Kidney (tissue), 14 donors: Measurements from ENCODE around the gene STK26. TPM values are rescaled to one million over a fixed set of nuclear protein-coding genes. Genes with fewer than 3 reads are reported as not detected.

Source experiments
- DNase-seq, 5 donors: peaks; one replicate each; pipeline ENCODE4 v3.0.0-alpha.2; 2013 to 2020
- FAIRE-seq: peaks from 2 replicates; lab custom pipeline; 2012; peaks lifted over from hg19 to GRCh38; lab: Jason Lieb, UNC
- H3K27ac ChIP-seq, 2 donors: one replicate each; pipeline ENCODE4 v1.7.0; 2013; ENCODE audit warnings: low read depth in 2 of 2, low read length in 2 of 2, inconsistent platforms in 1 of 2
- H3K27me3 ChIP-seq: one replicate; pipeline ENCODE4 v1.7.1; 2013; ENCODE audit warnings: low read length, inconsistent platforms; ENCODE audit not compliant: control insufficient read depth, insufficient read depth
- H3K36me3 ChIP-seq, 3 donors: one replicate each; pipeline versions ENCODE4 v1.7.0 to v1.7.1; 2013; ENCODE audit warnings: low read length in 3 of 3, control low read depth in 1 of 3, inconsistent platforms in 1 of 3; ENCODE audit not compliant: insufficient read depth in 3 of 3, control insufficient read depth in 2 of 3
- H3K4me1 ChIP-seq, 3 donors: one replicate each; pipeline versions ENCODE4 v1.7.0 to v1.7.1; 2013; ENCODE audit warnings: low read length in 3 of 3, inconsistent platforms in 1 of 3, low read depth in 1 of 3; ENCODE audit not compliant: control insufficient read depth in 2 of 3, insufficient read depth in 2 of 3
- H3K4me3 ChIP-seq, 3 donors: one replicate each; pipeline versions ENCODE4 v1.7.0 to v1.8.1; 2013; ENCODE audit warnings: low read length in 3 of 3, control low read depth in 1 of 3, inconsistent platforms in 1 of 3
- H3K9ac ChIP-seq, 3 donors: one replicate each; pipeline versions ENCODE4 v1.7.0 to v1.7.1; 2013; ENCODE audit warnings: low read length in 3 of 3, control low read depth in 1 of 3, inconsistent platforms in 1 of 3
- H3K9me3 ChIP-seq, 3 donors: one replicate each; pipeline versions ENCODE4 v1.7.0 to v1.7.1; 2013; ENCODE audit warnings: low read length in 3 of 3, control low read depth in 1 of 3, inconsistent platforms in 1 of 3; ENCODE audit not compliant: control insufficient read depth in 2 of 3, insufficient read depth in 1 of 3
- intact Hi-C: fragments of 100-400 bp; cut with DNase I; formaldehyde crosslinking; loops from one replicate; pipeline ENCODE4 v1.11.1; 2022
- polyA plus RNA-seq: library from polyadenylated mRNA; stranded (reverse); fragments of 350-450 nt; fragmentation: Illumina TruSeq; extraction: RNeasy Lipid Tissue Mini Kit (QIAGEN cat#74804); gene quantifications from one replicate; pipeline ENCODE4 v1.2.3, GENCODE V29; 2014; ENCODE audit warnings: low read depth, low replicate concordance; ENCODE audit not compliant: insufficient read depth
- total RNA-seq: library from RNA; stranded (reverse); fragmentation: NEBNext Ultra II Directional; extraction: Animal tissue kit (Norgen Biotek cat#: 25700); gene quantifications from one replicate; pipeline ENCODE4 v1.2.1, GENCODE V29; 2021
- TF ChIP-seq, protein P1 (sequence below): IDR thresholded peaks from 3 replicates; pipeline ENCODE4 v1.5.1; 2012; ENCODE audit warnings: mild to moderate bottlenecking, moderate library complexity, borderline replicate concordance; ENCODE audit not compliant: insufficient read depth; ENCODE audit errors: extremely low read depth
- donor health status: control.
- donor health status: control.
- donor health status: control.
- donor health status: control.
- donor health status: control.
- donor health status: DM: yes; HTN: yes; CAD: no.
- donor health status: Normal renal cell carcinoma (clear cell type).

STK26 gene
- total and polyA plus RNA-seq, 2 donors from 2014 or later, result 2.4 to 4.3 TPM

- TF ChIP-seq, protein P1, sequence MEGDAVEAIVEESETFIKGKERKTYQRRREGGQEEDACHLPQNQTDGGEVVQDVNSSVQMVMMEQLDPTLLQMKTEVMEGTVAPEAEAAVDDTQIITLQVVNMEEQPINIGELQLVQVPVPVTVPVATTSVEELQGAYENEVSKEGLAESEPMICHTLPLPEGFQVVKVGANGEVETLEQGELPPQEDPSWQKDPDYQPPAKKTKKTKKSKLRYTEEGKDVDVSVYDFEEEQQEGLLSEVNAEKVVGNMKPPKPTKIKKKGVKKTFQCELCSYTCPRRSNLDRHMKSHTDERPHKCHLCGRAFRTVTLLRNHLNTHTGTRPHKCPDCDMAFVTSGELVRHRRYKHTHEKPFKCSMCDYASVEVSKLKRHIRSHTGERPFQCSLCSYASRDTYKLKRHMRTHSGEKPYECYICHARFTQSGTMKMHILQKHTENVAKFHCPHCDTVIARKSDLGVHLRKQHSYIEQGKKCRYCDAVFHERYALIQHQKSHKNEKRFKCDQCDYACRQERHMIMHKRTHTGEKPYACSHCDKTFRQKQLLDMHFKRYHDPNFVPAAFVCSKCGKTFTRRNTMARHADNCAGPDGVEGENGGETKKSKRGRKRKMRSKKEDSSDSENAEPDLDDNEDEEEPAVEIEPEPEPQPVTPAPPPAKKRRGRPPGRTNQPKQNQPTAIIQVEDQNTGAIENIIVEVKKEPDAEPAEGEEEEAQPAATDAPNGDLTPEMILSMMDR, result no peak
- no peak overlapping the region for H3K4me3 ChIP-seq
- intact Hi-C loops, result no loop called here
- H3K9me3 ChIP-seq, result no peaks in the 10 kb centered on the region
- no peak overlapping the region for H3K9ac ChIP-seq
- H3K27ac ChIP-seq, result no peak overlapping the region
- no peak for FAIRE-seq
- no peaks in the 10 kb centered on the region for H3K36me3 ChIP-seq
- H3K27me3 ChIP-seq, result peaks cover 19% of the 10 kb centered on the region
- no peak for DNase-seq
- H3K4me1 ChIP-seq, result no peaks in the 10 kb centered on the region
Observed at GRCh38 chrX:131979116-131979515, 44.0 kb upstream of the STK26 start.

GRCh38 chrX:131985526-131986049 is 37.5 kb upstream of the STK26 start:
- Histone ChIP-seq H3K27me3 (peaks cover 18% of the 10 kb centered on the region), H3K4me3 (no peak overlapping the region), H3K9ac (no peak overlapping the region), H3K4me1 (no peaks in the 10 kb centered on the region), H3K9me3 (no peaks in the 10 kb centered on the region), H3K36me3 (no peaks in the 10 kb centered on the region), H3K27ac (no peak overlapping the region)
- FAIRE-seq (no peak), DNase-seq (no peak)
- TF ChIP-seq, protein P1, result no peak
- intact Hi-C loops, result no loop called here

- intact Hi-C loops, result no loop called here
- no peak overlapping the region for H3K27ac ChIP-seq
- no peaks in the 10 kb centered on the region for H3K9me3 ChIP-seq
- DNase-seq (no peak), FAIRE-seq (no peak)
- no peak overlapping the region for H3K4me3 ChIP-seq
- peaks cover 16% of the 10 kb centered on the region for H3K27me3 ChIP-seq
- TF ChIP-seq, protein P1, result no peak
- H3K9ac ChIP-seq, result no peak overlapping the region
- H3K4me1 ChIP-seq, result no peaks in the 10 kb centered on the region
- no peaks in the 10 kb centered on the region for H3K36me3 ChIP-seq
Observed at GRCh38 chrX:131987252-131987651, 35.9 kb upstream of the STK26 start.

- FAIRE-seq (no peak), DNase-seq (no peak)
- H3K9ac ChIP-seq, result no peak overlapping the region
- no peaks in the 10 kb centered on the region for H3K36me3 ChIP-seq
- H3K4me3 ChIP-seq, result no peak overlapping the region
- no peak overlapping the region for H3K27ac ChIP-seq
- no peaks in the 10 kb centered on the region for H3K4me1 ChIP-seq
- intact Hi-C loops, result no loop called here
- TF ChIP-seq, protein P1, result no peak
- H3K9me3 ChIP-seq, result no peaks in the 10 kb centered on the region
- H3K27me3 ChIP-seq, result peaks cover 10% of the 10 kb centered on the region
Observed at GRCh38 chrX:131988236-131988635, 34.9 kb upstream of the STK26 start.
